ENCODE data around the gene NLK. TPM values are rescaled to one million over a fixed set of nuclear protein-coding genes. Genes with fewer than 3 reads are reported as not detected.

NLK gene
- total RNA-seq, 1 experiment from 2014 or later, result 28.0 TPM

DNA sequence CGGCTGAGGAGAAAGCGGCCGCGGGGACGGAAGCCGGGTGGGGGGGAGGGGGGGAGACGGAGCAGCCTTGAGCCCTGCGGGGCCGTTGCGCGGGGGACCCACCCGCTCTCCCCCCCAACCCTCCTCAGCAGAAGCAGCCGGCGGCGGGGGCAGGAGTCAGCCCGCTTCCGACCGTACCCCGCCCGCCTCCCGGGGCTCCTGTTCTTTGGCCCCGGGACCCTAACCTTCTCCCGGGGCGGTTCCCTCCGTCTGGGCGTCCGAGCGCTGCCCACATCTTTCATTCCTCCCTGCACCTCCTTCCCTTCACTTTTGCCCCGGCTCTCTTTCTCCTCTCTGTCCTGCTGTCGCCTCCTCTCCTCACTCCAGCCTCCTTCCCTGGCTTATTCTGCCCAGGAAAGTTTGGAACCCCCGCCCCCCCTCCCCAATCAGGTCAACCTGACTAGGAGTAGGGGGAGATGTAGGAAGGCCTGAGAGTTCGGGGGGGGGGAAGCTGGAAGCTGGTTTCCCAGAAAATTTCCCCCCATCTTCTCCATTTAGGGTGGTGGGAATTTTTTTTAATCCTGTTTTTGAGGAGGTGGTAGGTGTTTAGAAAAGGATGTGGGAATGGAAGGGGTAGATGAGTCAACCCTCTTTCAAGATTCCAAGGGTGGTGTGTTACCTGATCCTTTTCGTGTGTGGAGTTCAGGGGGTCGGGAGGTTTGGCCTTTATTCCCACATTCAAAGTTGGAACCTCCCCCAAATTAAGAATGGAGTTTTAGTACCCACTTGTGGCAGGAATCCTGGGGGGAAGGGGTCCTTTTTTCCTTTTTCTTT lies 427 bp upstream of the NLK start:
- ATAC-seq, result peak; percentile 28
- intact Hi-C loops (cut with micrococcal nuclease; ENCODE audit: unreplicated experiment) (no loop called here), in situ Hi-C loops (cut with HindIII; ENCODE audit: low pct_unique_long_range_greater_than_20kb, low sequenced_read_pairs) (no loop called here)
- ChIA-PET CTCF (interaction anchor here (0.7 kb wide), 1 partner anchor 14 kb away, joined by 4 read pairs; no protein-coding TSS in a partner anchor), POLR2A (interaction anchor here (0.6 kb wide), 1 partner anchor 98 kb away, joined by 4 read pairs; no protein-coding TSS in a partner anchor)
- no TSS peak for BruUV-seq (replicated peaks)
- Histone ChIP-seq H3K27ac (ENCODE audit: low read length) (peak overlapping the region; percentile 86), H3K4me1 (ENCODE audit: control insufficient read depth, insufficient read depth, low read length) (peaks cover 46% of the 10 kb centered on the region), H3K4me3 (ENCODE audit: low read depth in 2 of 2, low read length in 2 of 2) (peak overlapping the region; percentile 72 to 80), H3K27me3 (ENCODE audit: control insufficient read depth, insufficient read depth, low read length) (no peaks in the 10 kb centered on the region; the same call in 1 of the 2 replicates), H3K36me3 (ENCODE audit: control insufficient read depth, insufficient read depth, low read length) (peaks cover 3% of the 10 kb centered on the region), H3K9me3 (ENCODE audit: control insufficient read depth, insufficient read depth, low read depth, low read length) (no peaks in the 10 kb centered on the region)
- TF ChIP-seq, protein P1, sequence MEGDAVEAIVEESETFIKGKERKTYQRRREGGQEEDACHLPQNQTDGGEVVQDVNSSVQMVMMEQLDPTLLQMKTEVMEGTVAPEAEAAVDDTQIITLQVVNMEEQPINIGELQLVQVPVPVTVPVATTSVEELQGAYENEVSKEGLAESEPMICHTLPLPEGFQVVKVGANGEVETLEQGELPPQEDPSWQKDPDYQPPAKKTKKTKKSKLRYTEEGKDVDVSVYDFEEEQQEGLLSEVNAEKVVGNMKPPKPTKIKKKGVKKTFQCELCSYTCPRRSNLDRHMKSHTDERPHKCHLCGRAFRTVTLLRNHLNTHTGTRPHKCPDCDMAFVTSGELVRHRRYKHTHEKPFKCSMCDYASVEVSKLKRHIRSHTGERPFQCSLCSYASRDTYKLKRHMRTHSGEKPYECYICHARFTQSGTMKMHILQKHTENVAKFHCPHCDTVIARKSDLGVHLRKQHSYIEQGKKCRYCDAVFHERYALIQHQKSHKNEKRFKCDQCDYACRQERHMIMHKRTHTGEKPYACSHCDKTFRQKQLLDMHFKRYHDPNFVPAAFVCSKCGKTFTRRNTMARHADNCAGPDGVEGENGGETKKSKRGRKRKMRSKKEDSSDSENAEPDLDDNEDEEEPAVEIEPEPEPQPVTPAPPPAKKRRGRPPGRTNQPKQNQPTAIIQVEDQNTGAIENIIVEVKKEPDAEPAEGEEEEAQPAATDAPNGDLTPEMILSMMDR (IDR thresholded peaks at IDR 0.05), result no peak
- TF ChIP-seq SIN3A (IDR thresholded peaks at IDR 0.05; ENCODE audit: borderline replicate concordance, insufficient read depth, low read depth, low read length) (no peak), TCF7L2 (IDR thresholded peaks at IDR 0.05; ENCODE audit: low read depth, low read length) (no peak), POLR2AphosphoS5 (IDR thresholded peaks at IDR 0.05; ENCODE audit: low read depth, low read length) (no peak)
- TF ChIP-seq, protein P2, sequence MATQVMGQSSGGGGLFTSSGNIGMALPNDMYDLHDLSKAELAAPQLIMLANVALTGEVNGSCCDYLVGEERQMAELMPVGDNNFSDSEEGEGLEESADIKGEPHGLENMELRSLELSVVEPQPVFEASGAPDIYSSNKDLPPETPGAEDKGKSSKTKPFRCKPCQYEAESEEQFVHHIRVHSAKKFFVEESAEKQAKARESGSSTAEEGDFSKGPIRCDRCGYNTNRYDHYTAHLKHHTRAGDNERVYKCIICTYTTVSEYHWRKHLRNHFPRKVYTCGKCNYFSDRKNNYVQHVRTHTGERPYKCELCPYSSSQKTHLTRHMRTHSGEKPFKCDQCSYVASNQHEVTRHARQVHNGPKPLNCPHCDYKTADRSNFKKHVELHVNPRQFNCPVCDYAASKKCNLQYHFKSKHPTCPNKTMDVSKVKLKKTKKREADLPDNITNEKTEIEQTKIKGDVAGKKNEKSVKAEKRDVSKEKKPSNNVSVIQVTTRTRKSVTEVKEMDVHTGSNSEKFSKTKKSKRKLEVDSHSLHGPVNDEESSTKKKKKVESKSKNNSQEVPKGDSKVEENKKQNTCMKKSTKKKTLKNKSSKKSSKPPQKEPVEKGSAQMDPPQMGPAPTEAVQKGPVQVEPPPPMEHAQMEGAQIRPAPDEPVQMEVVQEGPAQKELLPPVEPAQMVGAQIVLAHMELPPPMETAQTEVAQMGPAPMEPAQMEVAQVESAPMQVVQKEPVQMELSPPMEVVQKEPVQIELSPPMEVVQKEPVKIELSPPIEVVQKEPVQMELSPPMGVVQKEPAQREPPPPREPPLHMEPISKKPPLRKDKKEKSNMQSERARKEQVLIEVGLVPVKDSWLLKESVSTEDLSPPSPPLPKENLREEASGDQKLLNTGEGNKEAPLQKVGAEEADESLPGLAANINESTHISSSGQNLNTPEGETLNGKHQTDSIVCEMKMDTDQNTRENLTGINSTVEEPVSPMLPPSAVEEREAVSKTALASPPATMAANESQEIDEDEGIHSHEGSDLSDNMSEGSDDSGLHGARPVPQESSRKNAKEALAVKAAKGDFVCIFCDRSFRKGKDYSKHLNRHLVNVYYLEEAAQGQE (IDR thresholded peaks at IDR 0.05; ENCODE audit: insufficient read depth in 1 of 2, low read depth in 2 of 2, low read length in 1 of 2), result no peak
- DNase-seq (ENCODE audit: low read depth, low spot score), result no peak

DNA sequence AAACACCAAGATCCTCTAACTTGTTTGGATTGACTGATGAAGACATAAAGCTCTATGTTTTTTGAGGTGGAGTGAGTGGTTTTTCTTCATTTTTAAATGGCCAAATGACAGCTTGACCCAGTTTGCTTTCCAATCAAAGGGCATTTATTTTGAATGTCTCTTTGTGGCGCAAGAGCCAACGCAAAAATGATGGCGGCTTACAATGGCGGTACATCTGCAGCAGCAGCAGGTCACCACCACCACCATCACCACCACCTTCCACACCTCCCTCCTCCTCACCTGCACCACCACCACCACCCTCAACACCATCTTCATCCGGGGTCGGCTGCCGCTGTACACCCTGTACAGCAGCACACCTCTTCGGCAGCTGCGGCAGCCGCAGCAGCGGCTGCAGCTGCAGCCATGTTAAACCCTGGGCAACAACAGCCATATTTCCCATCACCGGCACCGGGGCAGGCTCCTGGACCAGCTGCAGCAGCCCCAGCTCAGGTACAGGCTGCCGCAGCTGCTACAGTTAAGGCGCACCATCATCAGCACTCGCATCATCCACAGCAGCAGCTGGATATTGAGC lies 329 bp downstream of the NLK start:
- POLR2A ChIA-PET, result no interaction called here
- DNase-seq (ENCODE audit: low read depth, low spot score), result no peak
- ATAC-seq, result no peak
- in situ Hi-C loops (cut with HindIII; ENCODE audit: low pct_unique_long_range_greater_than_20kb, low sequenced_read_pairs) (no loop called here), intact Hi-C loops (cut with micrococcal nuclease; ENCODE audit: unreplicated experiment) (no loop called here)
- Histone ChIP-seq H3K4me1 (ENCODE audit: control insufficient read depth, insufficient read depth, low read length) (peaks cover 51% of the 10 kb centered on the region), H3K4me3 (ENCODE audit: low read depth in 2 of 2, low read length in 2 of 2) (peak overlapping the region; percentile 72 to 80), H3K36me3 (ENCODE audit: control insufficient read depth, insufficient read depth, low read length) (peaks cover 3% of the 10 kb centered on the region), H3K9me3 (ENCODE audit: control insufficient read depth, insufficient read depth, low read depth, low read length) (no peaks in the 10 kb centered on the region), H3K27ac (ENCODE audit: low read length) (peak overlapping the region; percentile 86), H3K27me3 (ENCODE audit: control insufficient read depth, insufficient read depth, low read length) (no peaks in the 10 kb centered on the region; the same call in 1 of the 2 replicates)
- TSS peak; percentile 73 for BruUV-seq (replicated peaks)
- CTCF ChIA-PET, result no interaction called here
- TF ChIP-seq TCF7L2 (IDR thresholded peaks at IDR 0.05; ENCODE audit: low read depth, low read length), result no peak
- no peak for TF ChIP-seq POLR2AphosphoS5 (IDR thresholded peaks at IDR 0.05; ENCODE audit: low read depth, low read length)
- TF ChIP-seq, protein P2 (IDR thresholded peaks at IDR 0.05; ENCODE audit: insufficient read depth in 1 of 2, low read depth in 2 of 2, low read length in 1 of 2), result no peak
- TF ChIP-seq, protein P1 (IDR thresholded peaks at IDR 0.05), result no peak
- TF ChIP-seq SIN3A (IDR thresholded peaks at IDR 0.05; ENCODE audit: borderline replicate concordance, insufficient read depth, low read depth, low read length), result no peak
